HG03520 (cell line): ENCODE results near the gene PDE4A.
"Not testable (repeated sequence)": the region's sequence is repeated elsewhere in the genome, so short reads cannot be mapped to it uniquely, and the experiment has no call there.

ENCODE experiments used
- ATAC-seq: cut with Tn5 transposase; IDR thresholded peaks from one replicate; pipeline ENCODE4 v1.9.1; 2021; ENCODE audit warnings: mild to moderate bottlenecking, moderate library complexity; ENCODE audit not compliant: unreplicated experiment

PDE4A gene

DNA sequence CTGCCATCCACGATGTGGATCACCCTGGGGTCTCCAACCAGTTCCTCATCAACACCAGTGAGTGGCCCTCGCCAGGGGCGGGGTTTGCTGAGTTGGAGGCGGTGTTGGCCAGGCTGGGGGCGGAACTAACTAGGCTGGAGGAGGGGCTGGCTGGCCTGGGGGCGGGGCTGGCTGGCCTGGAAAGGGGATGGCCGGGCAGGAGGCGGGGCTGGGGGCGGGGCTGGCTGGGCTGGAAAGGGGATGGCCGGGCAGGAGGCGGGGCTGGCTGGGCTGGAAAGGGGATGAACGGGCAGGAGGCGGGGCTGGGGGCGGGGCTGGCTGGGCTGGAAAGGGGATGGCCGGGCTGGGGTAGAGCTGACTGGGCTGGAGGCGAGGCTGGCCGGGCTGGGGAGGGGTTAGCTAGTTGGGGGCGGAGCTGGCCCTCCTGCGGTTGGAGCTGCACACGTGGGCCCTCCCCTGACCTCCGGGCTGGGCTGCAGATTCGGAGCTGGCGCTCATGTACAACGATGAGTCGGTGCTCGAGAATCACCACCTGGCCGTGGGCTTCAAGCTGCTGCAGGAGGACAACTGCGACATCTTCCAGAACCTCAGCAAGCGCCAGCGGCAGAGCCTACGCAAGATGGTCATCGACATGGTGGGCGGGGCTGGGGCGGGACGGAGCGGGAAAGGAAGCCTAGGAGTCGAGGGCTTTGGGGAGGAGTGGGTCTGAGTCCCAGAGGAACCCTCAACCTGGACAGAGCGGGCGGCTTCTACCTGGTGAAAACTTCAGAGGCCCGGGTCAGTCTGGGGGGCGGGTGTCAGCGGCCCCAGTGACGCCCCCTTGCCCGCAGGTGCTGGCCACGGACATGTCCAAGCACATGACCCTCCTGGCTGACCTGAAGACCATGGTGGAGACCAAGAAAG is 41.0 kb downstream of the PDE4A start:
- ATAC-seq = peak; percentile 76

DNA sequence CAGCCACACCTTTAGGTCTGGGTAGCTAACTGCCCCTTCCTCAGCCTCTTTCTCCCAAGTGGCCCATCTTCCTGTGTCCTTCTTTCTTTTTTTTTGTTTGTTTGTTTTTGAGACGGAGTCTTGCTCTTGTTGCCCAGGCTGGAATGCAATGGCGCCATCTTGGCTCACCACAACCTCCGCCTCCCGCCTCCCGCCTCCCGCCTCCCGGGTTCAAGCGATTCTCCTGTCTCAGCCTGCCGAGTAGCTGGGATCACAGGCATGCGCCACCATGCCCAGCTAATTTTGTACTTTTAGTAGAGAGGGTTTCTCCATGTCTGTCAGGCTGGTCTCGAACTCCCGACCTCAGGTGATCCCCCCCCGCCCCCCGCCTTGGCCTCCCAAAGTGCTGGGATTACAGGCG is 41.7 kb downstream of the PDE4A start:
- not testable (repeated sequence) for ATAC-seq

DNA sequence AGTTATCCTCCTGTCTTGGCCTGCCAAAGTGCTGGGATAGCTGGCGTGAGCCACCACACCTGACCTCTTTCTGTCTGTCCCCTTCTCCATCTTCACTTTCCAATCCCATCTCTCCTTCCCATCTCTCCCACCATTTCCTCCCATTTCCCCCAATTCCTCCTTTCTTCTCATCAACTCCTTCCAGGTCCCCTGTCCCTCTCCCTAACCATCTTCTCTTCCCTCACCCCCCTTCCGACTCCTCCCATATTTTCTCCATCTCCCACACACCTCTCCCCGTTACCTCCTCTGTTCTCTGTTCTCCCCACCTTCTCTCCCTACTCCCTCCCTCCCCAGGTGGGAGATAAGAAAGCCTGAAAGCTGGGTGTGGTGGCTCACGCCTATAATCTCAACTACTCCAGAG is 42.2 kb downstream of the PDE4A start:
- ATAC-seq = no peak

DNA sequence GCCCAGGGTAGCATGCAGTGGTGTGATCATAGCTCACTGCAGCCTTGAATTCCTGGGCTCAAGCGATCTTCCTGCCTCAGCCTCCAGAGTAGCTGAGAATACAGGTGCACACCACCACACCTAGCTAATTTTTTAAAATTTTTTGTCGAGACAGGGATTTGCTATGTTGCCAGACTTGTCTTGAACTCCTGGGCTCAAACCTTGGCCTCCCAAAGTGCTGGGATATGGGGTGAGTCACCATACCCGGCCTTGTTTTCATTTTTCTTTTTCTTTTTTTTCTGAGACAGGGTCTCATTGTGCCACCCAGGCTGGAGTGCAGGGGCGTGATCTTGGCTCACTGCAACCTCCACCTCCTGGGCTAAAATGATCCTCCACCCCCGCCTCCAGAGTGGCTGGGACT is 44.1 kb downstream of the PDE4A start:
- no peak for ATAC-seq

DNA sequence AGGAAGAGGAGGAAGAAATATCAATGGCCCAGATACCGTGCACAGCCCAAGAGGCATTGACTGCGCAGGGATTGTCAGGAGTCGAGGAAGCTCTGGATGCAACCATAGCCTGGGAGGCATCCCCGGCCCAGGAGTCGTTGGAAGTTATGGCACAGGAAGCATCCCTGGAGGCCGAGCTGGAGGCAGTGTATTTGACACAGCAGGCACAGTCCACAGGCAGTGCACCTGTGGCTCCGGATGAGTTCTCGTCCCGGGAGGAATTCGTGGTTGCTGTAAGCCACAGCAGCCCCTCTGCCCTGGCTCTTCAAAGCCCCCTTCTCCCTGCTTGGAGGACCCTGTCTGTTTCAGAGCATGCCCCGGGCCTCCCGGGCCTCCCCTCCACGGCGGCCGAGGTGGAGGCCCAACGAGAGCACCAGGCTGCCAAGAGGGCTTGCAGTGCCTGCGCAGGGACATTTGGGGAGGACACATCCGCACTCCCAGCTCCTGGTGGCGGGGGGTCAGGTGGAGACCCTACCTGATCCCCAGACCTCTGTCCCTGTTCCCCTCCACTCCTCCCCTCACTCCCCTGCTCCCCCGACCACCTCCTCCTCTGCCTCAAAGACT is 46.9 kb downstream of the PDE4A start:
- no peak for ATAC-seq

DNA sequence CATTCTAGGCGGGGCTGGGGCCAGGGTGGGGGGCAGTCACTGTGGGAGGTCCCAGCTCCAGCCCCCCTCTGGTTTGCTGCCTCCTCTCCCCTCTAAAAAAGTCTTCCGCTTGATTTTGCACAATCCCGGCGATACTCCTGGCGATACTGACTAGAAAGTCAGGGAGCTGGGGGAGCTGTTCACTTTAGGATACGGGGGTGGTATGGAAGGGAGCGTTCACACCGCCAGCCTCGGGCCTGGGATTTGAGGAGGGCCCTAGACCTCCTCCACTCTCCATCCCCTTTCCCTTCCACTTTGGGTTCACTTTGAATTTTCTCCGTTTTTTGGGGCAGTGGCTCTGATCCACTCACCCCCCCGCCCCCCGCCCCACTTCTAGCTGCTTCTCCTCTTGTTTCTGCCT is 47.8 kb downstream of the PDE4A start:
- no peak for ATAC-seq

DNA sequence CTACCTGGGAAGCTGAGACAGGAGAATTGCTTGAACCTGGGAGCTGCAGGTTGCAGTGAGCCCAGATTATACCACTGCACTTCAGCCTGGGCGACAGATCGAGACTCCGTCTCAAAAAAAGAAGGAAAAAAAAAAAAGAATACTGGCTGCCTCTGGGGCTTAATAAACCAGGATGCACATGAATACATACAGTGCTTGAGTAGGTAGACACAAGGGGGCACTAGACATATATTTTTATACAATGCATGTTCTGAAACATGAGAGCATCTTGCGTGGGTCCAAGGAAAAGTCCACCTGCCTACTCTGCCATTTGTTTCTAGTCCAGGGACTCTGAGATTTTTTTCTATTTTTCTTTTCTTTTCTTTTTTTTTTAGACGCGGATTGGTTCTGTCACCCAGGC is 51.6 kb downstream of the PDE4A start:
- no peak for ATAC-seq

DNA sequence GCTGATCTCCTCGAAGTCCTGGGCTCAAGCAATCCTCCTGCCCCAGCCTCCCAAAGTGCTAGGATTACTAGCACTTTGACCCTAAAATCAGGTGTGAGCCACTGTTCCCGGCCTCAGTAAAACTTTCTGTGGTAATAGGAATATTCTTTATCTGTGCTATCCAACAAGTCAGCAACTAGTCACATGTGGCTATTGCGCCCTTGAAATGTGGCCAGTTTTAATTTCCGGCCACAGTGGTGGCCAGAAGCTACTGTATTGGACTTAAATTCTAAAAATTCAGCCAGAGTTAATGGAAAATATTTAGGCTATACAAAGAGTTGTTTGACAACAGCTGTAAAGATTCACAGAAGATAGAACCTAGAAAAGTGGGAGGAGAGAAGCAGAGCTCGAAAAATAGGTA is 52.9 kb downstream of the PDE4A start:
- ATAC-seq = no peak

DNA sequence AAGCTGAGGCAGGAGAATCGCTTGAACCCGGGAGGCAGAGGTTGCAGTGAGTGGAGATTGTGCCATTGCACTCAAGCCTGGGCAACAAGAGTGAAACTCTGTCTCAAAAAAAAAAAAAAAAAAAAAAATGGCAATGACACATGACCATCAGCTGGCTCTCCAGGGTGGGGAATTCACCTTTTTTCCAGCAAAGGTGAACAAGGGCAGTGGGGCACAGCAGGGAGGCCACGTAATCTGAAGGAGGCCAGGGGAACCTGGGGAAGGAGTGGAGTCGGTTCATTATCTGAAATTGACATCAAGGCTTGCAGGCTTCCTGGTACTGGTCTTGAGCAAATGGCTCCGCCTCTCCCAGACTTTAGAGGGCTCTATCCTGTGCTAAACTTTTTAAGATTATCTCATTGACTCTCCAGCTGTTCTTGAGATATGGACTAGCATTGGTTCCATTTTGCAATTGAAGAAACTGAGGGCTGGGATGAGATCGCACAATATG is 54.7 kb downstream of the PDE4A start:
- ATAC-seq = no peak

DNA sequence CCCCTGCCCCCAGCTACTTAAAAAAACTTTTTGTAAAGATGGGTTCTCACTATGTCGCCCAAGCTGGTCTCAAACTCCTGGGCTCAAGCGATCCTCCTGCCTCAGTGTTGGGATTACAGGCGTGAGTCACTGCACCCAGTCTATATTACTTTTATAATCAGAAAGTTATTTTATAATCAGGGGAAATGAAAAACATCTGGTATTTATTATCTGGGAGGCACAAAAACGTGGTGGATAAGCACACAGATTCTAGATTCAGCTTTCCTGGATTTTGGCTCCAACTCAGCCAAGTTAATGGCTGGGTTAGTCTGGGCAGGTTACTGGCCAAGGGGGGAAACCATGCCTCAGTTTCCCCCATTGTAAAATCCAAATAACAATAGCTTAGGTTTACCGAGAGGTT is 58.1 kb downstream of the PDE4A start:
- ATAC-seq = no peak

DNA sequence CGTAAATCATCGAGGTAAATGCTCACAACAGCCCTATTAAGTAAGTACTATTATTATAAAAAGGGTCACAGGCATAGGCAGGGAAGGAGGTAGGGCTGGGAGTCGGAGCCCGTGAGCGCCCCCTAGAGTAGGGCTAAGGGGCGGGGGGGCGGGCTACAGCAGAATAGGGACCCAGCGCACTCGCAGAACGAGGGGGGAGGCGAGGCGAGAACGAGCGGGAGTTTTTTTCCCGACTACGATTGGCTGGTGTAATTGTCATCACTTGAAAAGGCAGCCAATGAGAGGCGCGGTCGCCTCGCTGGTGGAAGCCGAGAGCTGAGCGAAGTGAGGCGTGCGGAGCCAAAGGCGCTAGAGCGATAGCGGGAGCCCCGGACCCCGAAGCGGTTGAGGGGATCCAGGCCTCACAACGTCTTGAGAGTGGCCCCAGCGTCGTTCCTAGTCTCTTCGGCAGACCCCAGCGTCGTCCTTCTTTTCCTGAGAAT is 58.6 kb downstream of the PDE4A start:
- no peak for ATAC-seq

DNA sequence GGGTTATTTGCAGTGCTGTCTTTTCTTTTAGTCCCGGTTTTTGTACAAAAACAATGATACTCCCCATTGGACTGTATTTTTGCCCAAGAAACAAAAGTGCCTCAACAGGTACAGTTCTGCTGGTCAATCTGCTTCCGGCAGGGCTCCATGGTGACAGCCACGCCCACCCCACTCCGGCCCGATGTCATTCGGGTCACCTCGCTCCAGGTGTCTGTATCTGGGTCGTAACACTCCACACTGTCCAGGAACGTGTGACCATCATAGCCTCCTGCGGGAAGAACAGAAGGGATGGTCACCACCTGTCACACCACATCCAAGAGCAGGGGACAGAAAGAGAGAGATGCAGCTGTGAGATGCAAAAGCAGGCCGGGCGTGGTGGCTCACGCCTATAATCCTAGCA is 66.2 kb downstream of the PDE4A start:
- no peak for ATAC-seq

DNA sequence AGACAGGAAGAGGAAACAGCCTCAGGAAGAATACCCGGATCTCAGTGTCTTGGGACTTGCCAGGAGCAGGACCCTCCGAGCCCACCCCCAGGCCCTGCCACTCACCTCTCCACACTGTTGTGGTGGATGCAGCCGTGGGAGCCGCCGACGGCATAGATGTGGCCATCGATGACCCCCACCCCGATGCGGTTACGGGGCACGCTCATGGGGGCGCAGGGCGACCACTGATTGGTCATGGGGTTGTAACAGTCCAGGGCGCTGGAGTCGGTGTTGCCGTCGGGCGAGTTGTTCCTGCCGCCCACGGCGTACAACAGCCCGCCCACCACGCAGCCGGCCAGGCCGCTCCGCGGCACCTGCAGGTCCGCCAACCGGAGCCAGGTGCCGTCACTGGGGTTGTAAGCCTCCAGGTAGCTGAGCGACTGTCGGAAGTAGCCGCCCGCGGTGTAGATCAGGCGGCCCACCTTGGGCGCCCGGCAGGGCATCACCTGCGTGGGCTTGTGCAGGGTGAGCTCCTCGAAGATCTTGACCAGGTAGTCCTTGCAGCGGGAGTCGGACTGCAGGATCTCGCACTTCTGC is 71.2 kb downstream of the PDE4A start:
- no peak for ATAC-seq

DNA sequence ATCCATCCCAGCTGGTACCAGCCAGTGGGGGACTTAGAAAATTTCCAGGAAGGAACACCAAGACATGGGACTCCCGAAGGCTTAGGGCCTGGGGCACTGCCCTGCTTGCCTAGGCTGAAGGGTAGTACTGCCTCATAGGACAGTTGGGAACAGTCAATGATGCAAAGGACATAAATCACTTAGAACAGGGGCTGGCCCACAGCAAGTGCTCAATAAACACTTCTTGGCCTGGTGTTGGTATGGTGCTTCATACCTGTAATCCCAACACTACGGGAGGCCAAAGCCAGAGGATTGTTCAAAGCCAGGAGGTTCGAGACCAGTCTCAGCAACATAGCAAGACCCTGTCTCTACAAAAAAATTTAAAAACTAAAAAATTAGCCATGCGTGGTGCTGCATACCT is 77.0 kb downstream of the PDE4A start:
- ATAC-seq = no peak

DNA sequence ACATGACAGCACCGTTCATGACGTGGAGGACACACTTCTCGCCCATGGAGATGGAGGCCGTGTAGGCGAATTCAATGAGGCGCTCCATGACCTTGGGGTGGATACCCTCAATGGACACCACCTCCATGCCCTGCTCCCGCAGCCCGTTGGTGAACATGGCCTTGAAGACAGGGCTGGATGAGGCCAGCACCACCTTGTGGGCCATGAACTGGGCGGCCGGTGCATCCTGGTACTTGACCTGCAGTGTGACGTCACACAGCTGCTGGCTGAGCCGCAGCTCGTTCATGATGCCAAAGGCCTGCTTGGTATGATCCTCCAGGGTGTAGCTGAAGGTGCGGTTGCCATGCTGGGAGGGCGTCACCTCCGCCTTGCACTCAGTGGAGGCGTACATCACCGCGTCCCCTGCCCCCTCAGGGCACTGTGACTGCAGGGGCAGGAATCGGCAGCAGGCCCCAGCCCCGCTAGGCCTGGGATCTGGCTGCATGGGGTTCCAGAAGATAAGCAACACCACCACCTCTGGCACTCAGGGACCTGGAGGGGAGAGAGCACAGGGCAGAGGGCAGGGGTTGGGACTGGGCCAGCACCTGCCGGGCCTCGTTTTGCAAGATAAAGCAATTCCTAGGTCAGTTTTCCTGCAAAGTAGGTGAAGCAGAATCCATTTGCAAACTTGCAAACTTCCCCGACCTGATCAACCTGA is 79.4 kb downstream of the PDE4A start:
- no peak for ATAC-seq

DNA sequence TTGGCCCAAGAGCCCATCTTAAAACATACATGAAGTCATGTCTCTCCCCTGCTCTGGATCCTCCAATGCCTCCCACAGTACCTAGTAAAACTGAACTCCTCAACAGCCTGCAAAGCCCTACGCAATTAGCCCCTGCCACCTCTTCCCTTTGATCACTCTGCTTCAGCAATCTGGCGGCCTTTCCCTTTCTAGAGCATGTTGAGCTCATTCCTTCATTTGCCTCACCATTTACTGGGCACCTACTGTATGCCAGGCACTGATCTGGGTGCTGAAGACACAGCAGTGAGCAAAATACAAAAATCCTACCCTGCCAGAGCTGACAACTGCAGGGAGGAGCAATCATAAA is 79.9 kb downstream of the PDE4A start:
- ATAC-seq = no peak

DNA sequence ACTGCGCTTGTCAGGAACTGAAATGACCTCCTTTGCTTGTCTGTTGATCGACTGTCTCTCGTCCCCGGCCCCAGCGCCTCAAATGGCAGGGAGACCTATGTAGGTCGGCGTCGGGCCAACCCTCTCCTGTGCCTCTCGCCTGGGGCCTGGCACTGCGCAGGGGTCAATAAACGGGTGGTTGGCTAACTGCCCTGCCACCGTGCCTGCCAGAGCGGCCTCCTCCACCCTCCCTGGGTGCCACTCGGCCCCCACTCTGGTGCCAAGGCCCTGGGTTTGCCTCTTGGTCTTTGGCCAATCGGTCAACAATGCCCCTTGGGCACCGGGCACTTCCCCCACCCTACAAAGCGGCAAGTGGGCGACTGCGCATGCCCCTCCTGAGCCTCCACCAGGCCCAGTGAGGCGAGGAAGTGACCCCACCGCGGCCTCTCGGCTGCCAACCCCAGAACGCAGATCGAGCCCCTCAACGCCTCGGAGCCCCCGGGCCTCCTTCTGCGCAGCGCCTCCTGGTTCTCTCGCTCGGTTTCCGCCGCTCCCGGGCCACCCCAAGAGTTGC is 81.7 kb downstream of the PDE4A start:
- ATAC-seq = peak; percentile 25

DNA sequence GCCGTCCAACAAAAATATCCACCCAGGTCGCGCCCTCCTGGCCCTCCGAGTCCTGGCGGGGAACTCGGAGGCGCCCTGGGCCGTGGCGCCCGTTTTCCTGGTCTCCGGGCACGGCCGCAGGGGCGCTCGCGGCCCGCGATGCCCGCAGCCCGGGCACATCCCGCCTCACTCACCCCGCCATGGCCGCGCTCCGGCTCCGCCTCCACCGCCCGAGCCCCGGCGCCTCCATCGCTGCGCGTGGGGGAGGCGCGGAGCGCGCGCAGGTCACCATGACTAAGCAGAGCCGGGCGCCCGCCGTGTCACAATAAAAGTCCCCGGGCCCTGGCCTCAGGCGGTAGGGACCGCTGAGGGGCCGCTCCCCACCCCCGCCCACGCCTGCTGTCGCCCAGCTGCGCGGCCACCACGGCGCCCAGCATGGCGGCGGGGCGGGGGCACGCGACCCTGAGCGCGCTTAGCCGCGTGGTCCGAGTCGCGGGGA is 82.2 kb downstream of the PDE4A start:
- ATAC-seq = peak; percentile 82

DNA sequence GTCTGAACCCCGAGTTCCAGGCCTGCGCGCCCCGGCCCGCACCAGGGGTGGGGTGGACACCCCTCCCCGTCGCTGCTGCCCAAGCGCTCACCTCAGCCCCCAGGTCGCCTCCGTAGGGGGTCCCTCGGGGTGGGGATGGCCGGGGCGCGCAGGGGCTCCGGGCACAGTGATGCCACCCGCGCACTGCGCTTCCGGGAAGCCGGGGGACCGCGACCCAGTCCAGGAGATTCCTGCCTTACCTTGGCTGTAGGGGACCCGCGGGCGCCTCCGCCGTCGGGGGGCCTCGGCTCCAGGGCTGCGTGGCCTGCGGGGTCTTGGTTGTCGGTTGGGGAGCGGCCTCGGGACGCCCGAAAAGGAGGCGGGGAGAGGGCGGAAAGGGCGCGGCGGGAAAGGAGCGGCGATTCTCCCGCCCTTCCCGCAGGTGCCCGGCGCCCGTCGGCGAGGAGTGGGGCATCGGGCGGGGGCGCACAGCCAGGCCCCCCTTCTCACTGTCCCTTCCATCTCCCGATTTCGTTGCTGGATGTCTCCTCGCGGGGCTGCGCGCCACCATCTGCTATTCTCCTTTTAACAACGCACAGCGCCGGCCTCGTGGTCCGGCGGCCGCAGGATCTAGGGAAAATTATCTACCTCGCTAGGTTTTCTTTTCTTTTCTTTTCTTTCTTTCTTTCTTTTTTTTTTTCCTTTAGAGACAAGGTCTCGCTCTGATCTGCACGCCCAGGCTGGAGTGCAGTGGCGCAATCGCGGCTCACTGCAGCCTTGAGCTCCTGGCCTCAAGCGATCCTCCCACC is 82.9 kb downstream of the PDE4A start, which contains the start of gene KEAP1:
TSS of gene KEAP1 (minus strand) at position 355 of the 788 bp plus-strand sequence. CDS start 3,323 bp downstream, outside the sequence.
- peak; percentile 20 for ATAC-seq
